ENCODE results near the gene ELK3.

ELK3 gene

GRCh38 chr12:96240656-96241055 lies 46.5 kb downstream of the ELK3 start:
- DNase-seq (ENCODE audit: low spot score): no peak
- no peak for TF ChIP-seq CTCF (IDR thresholded peaks at IDR 0.05; ENCODE audit: extremely low read depth, insufficient read depth, missing control alignments)
- in situ Hi-C loops (cut with MboI; ENCODE audit: low pct_unique_long_range_greater_than_20kb, low sequenced_read_pairs, unreplicated experiment): no loop called here

- no peak for TF ChIP-seq CTCF (IDR thresholded peaks at IDR 0.05; ENCODE audit: extremely low read depth, insufficient read depth, missing control alignments)
- no peak for DNase-seq (ENCODE audit: low spot score)
- in situ Hi-C loops (cut with MboI; ENCODE audit: low pct_unique_long_range_greater_than_20kb, low sequenced_read_pairs, unreplicated experiment): no loop called here
These were observed 47.3 kb downstream of the ELK3 start for GRCh38 chr12:96241431-96241830.

GRCh38 chr12:96241846-96242256 lies 47.7 kb downstream of the ELK3 start:
- TF ChIP-seq CTCF (IDR thresholded peaks at IDR 0.05; ENCODE audit: extremely low read depth, insufficient read depth, missing control alignments): no peak
- DNase-seq (ENCODE audit: low spot score): no peak
- in situ Hi-C loops (cut with MboI; ENCODE audit: low pct_unique_long_range_greater_than_20kb, low sequenced_read_pairs, unreplicated experiment): no loop called here

- TF ChIP-seq CTCF (IDR thresholded peaks at IDR 0.05; ENCODE audit: extremely low read depth, insufficient read depth, missing control alignments): no peak
- DNase-seq (ENCODE audit: low spot score): no peak
- in situ Hi-C loops (cut with MboI; ENCODE audit: low pct_unique_long_range_greater_than_20kb, low sequenced_read_pairs, unreplicated experiment): no loop called here
These were observed 48.4 kb downstream of the ELK3 start for GRCh38 chr12:96242597-96242996.

GRCh38 chr12:96244826-96245225 lies 50.7 kb downstream of the ELK3 start:
- TF ChIP-seq CTCF (IDR thresholded peaks at IDR 0.05; ENCODE audit: extremely low read depth, insufficient read depth, missing control alignments): no peak
- DNase-seq (ENCODE audit: low spot score): no peak
- in situ Hi-C loops (cut with MboI; ENCODE audit: low pct_unique_long_range_greater_than_20kb, low sequenced_read_pairs, unreplicated experiment): no loop called here

GRCh38 chr12:96246926-96247505 lies 52.8 kb downstream of the ELK3 start:
- in situ Hi-C loops (cut with MboI; ENCODE audit: low pct_unique_long_range_greater_than_20kb, low sequenced_read_pairs, unreplicated experiment): no loop called here
- TF ChIP-seq CTCF (IDR thresholded peaks at IDR 0.05; ENCODE audit: extremely low read depth, insufficient read depth, missing control alignments): no peak

GRCh38 chr12:96247563-96247962 lies 53.4 kb downstream of the ELK3 start:
- no peak for DNase-seq (ENCODE audit: low spot score)
- in situ Hi-C loops (cut with MboI; ENCODE audit: low pct_unique_long_range_greater_than_20kb, low sequenced_read_pairs, unreplicated experiment): no loop called here
- TF ChIP-seq CTCF (IDR thresholded peaks at IDR 0.05; ENCODE audit: extremely low read depth, insufficient read depth, missing control alignments): no peak

More at GRCh38 chr12:96246926-96247505, 52.8 kb downstream of the ELK3 start:
- no peak for DNase-seq (ENCODE audit: low spot score)

Data from GM13977 (cell line).